Central memory CD4-positive, alpha-beta T cell (primary cell): ENCODE data around the gene SF3A2.

ENCODE experiments used
- DNase-seq: peaks from one replicate; pipeline ENCODE4 v3.0.0; 2022

SF3A2 gene

GRCh38 chr19:2207991-2208860 is 28.4 kb upstream of the SF3A2 start:
- no peak for DNase-seq

DNA sequence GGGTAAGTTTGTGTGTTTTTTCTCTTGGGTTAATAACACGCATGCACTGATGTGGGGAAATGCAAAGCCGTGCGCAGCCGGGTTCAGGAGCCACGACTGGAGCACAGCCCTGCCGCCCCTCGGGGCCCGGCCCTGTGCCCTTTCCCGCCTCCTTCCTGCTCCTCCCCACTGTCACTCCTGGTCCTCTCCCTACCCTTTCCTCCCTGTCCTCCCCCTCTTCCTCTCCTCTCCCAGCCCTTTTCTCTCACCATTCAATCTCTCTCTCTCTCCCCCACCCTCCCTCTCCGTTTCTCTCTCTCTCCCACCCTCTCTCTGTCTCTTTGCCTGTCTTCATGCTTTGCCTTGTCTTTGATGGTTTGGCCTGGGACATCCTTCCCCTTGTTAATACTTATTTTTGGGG is 27.6 kb upstream of the SF3A2 start:
- DNase-seq: no peak

- no peak for DNase-seq
Measured at GRCh38 chr19:2209408-2209807, 27.2 kb upstream of the SF3A2 start.

- no peak for DNase-seq
Measured at GRCh38 chr19:2210206-2210605, 26.4 kb upstream of the SF3A2 start.

DNA sequence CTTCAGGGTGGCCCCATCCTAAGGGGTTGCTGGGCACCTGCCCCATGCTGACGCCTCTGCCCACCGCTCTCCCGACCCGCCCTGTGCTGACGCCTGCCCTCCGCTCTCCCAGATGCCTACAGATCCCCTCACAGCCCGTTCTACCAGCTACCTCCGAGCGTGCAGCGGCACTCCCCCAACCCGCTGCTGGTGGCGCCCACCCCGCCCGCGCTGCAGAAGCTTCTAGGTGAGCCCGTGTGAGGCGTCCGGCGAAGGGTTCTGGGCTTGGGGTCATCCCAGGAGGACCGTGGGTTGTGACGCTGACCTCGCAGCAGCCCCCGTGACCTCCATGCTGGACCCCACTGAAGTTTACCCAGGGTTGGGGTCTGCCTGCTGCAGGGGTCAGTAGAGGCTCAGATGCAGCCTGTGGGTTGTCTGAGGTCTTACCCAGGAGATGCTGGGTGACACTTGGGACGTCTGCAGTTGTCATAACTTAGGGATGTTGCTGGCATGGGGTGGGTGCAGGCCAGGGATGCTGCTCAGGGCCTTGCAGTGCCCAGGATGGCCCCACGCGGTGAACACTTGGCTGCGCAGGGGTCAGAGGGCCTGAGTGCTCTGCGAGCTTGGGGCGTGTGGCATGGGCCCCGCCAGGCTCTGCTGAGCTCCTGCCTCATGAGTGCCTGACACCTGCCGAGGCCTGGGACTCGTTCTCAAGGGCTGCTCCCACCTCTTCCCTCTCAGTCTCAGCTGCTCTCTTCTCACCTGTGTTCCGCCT is 25.5 kb upstream of the SF3A2 start:
- no peak for DNase-seq

GRCh38 chr19:2212861-2213711 is 23.5 kb upstream of the SF3A2 start:
- DNase-seq: no peak

- no peak for DNase-seq
Measured at GRCh38 chr19:2213799-2214198, 22.8 kb upstream of the SF3A2 start.

DNA sequence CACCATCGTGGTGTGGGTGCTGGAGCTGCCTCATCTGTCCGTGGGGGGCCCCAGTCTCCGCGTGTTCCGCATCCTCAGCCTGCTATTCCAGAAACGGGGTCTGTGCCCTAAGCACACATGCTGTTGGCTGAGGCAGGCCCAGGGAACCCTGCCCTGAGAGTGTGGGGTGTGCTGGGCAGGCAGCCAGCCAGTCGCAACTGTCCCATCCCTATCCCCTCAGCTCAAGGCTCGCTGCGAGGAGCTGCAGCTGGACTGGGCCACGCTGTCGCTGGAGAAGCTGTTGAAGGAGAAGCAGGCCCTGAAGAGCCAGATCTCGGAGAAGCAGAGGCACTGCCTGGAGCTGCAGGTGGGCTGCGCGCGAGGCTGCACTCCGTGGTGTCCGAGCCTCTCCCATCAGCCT is 22.4 kb upstream of the SF3A2 start:
- DNase-seq: no peak

DNA sequence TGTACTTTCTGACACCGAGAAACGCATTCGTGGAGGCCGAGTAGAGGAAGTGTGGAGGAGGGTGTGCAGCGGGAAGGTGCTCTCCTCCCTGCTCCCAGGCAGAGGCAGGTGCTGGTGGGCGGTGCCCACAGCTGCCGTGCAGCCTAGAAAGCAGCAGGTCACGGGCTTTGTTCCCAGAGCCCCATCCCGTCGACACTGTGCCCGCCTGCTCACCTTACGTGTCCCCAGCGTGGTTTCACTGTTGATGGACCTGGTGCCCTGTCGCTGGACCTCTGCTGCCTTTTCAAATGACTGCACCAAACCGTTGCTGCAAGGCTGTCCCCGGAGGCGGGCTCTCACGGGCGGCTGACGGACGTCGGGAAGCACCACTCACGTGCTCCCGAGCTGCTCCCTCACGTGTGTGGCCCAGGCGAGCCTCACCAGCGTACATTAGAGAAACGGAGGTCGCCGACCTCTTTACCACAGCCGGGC is 21.3 kb upstream of the SF3A2 start:
- peak; percentile 42 for DNase-seq

DNA sequence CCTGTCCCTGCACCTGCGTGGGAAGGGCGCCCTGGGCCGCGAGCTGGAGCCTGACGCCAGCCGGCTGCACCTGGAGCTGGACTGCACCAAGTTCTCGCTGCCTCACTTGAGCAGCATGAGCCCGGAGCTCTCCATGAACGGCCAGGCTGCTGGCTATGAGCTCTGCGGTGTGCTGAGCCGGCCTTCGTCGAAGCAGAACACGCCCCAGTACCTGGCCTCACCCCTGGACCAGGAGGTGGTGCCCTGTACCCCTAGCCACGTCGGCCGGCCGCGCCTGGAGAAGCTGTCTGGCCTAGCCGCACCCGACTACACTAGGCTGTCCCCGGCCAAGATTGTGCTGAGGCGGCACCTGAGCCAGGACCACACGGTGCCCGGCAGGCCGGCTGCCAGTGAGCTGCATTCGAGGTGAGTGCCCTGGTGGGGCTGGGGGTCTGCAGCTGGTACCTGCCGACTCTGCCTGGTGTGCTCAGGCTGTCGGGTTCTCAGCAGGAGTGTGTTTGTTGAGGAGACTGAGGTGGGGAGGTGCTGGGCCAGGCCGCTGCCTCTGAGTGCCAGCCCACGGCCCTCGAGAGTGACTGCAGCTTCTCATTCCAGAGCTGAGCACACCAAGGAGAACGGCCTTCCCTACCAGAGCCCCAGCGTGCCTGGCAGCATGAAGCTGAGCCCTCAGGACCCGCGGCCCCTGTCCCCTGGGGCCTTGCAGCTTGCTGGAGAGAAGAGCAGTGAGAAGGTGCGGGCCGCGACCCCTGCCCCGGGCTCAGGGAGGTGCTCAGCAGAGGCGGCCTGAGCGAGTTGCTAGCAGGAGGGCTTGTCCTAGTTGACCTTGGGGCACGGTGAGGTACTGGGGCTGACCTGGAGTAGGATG is 20.0 kb upstream of the SF3A2 start:
- no peak for DNase-seq

DNA sequence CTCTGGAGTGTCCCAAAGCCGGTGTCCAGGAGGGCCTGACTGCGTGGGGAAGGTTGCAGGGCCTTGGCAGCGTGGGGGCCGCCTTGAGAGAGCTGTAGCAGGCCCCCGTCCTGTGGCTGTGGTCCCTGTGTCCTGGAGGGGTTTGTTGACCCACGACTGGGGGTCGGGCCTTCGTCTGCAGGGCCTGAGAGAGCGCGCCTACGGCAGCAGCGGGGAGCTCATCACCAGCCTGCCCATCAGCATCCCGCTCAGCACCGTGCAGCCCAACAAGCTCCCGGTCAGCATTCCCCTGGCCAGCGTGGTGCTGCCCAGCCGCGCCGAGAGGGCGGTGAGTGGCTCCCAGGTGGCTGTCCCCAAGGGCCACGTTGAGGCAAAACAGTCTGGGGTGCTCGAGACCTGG is 19.0 kb upstream of the SF3A2 start:
- DNase-seq: no peak

DNA sequence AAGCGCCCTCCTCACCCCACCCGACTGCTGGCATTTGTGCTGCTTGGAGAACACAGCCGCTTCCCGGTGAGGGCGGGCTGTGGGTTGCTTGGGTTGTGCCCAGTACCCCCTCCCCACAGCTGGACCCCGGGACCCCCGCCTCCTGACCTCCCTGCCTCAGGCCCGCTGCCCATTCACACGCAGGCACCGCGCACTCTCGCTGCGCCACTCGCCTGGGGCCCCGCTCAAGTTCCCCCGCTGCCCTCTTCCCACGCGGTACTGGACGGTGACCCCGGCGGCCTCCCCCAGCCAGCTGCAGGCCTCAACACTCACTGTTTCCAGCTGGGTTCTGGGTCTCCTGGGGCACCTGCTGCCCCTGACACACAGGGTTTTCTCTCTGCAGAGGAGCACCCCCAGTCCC is 16.9 kb upstream of the SF3A2 start:
- DNase-seq: no peak

DNA sequence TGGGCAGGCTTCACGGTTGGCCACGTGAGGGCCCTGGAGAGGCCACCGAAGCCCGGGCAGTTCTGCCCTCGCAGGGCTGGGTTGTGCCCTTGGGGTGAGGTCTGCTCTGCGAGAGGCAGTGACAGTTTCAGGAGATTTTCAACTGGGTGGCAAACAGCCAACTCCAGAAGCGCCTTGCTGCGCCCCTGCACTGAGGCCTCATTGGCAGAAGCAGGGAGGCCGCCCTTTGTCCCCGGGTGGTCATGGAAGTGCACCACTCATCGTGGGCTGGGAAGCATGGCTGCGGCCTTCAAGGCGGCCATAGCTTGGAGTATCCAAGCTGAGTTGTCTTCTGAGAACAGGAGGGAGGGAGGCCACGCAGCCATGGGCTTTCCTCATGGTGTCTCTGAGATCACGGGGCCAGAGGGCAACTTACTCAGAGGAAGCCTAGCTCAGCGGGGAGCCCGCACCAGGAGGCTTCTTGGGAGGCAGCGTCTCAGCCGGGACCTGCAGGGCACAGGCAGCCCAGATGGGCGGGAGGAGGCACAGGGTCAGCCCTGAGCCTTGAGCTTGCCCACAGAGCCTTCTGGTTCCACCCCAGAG is 15.3 kb upstream of the SF3A2 start:
- DNase-seq: no peak

- DNase-seq: no peak
Measured at GRCh38 chr19:2221918-2222317, 14.7 kb upstream of the SF3A2 start.

GRCh38 chr19:2223391-2223790 is 13.2 kb upstream of the SF3A2 start:
- DNase-seq: no peak

- DNase-seq: no peak
Measured at GRCh38 chr19:2223959-2224358, 12.7 kb upstream of the SF3A2 start.

GRCh38 chr19:2224754-2225349 is 11.8 kb upstream of the SF3A2 start:
- no peak for DNase-seq

- no peak for DNase-seq
Measured at GRCh38 chr19:2225415-2226050, 11.1 kb upstream of the SF3A2 start.

GRCh38 chr19:2226051-2226839 is 10.4 kb upstream of the SF3A2 start:
- DNase-seq: no peak

DNA sequence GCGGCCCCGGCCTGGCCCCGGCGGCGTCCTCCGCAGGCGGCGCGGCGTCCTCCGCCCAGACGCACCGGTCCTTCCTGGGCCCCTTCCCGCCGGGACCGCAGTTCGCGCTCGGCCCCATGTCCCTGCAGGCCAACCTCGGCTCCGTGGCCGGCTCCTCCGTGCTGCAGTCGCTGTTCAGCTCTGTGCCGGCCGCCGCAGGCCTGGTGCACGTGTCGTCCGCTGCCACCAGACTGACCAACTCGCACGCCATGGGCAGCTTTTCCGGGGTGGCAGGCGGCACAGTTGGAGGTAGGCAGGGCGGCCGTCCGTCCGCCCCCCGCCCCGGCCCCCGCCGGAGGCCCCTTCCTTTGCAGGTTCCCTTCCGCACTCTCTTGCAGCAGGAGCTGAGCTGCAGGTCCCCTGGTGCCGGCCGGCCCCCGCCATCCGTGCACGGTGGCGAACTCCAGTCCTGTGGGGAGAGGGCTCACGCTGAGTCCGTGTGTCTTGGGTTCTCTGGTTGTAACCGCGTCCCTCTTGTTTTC is 9.7 kb upstream of the SF3A2 start:
- DNase-seq: no peak
